Activated CD4-positive, alpha-beta T cell treated with anti-CD3 and anti-CD28 coated beads, Interleukin-2, amount 10 ng/mL, durations not matched to agents 24 days and 14 days (primary cell): ENCODE data around the gene SORCS2. TPM values are rescaled to one million over a fixed set of nuclear protein-coding genes. Genes with fewer than 3 reads are reported as not detected.

ENCODE experiments used
- DNase-seq: peaks from one replicate; pipeline ENCODE4 v3.0.0; 2022
- H3K27ac Mint-ChIP-seq: one replicate; pipeline ENCODE4 v1.8.0; 2022; ENCODE audit warnings: mild to moderate bottlenecking, mixed read lengths
- H3K27me3 Mint-ChIP-seq: one replicate; pipeline ENCODE4 v1.8.0; 2022; ENCODE audit warnings: mixed read lengths
- H3K36me3 Mint-ChIP-seq: one replicate; pipeline ENCODE4 v1.8.0; 2022; ENCODE audit warnings: low read depth, mild to moderate bottlenecking, mixed read lengths
- H3K4me1 Mint-ChIP-seq: one replicate; pipeline ENCODE4 v1.8.0; 2021; ENCODE audit warnings: mixed read lengths
- H3K4me3 Mint-ChIP-seq: one replicate; pipeline ENCODE4 v1.8.0; 2022; ENCODE audit warnings: mild to moderate bottlenecking, moderate library complexity, mixed read lengths
- H3K9me3 Mint-ChIP-seq: one replicate; pipeline ENCODE4 v1.8.0; 2021; ENCODE audit warnings: mixed read lengths
- intact Hi-C: fragments of 100-400 bp; cut with micrococcal nuclease; formaldehyde crosslinking; loops from one replicate; pipeline ENCODE4 v1.15.1; 2023
- total RNA-seq: library from RNA; stranded (reverse); gene quantifications from 2 replicates; pipeline ENCODE4 v1.2.3, GENCODE V29; 2022

The SORCS2 gene
- total RNA-seq, 1 donor from 2014 or later = not detected

GRCh38 chr4:7302781-7303404, 110.6 kb downstream of the SORCS2 start:
- no peaks in the 10 kb centered on the region for H3K27me3 Mint-ChIP-seq
- DNase-seq = no peak
- no peaks in the 10 kb centered on the region for H3K36me3 Mint-ChIP-seq
- no peaks in the 10 kb centered on the region for H3K9me3 Mint-ChIP-seq
- H3K27ac Mint-ChIP-seq = no peak overlapping the region
- intact Hi-C loops = no loop called here
- H3K4me3 Mint-ChIP-seq = no peak overlapping the region
- no peaks in the 10 kb centered on the region for H3K4me1 Mint-ChIP-seq

GRCh38 chr4:7303561-7303960, 111.2 kb downstream of the SORCS2 start:
- H3K27me3 Mint-ChIP-seq = no peaks in the 10 kb centered on the region
- no peaks in the 10 kb centered on the region for H3K36me3 Mint-ChIP-seq
- no peak overlapping the region for H3K27ac Mint-ChIP-seq

GRCh38 chr4:7304436-7304835, 112.1 kb downstream of the SORCS2 start:
- Mint-ChIP-seq H3K36me3 (no peaks in the 10 kb centered on the region), H3K4me1 (no peaks in the 10 kb centered on the region), H3K27ac (no peak overlapping the region), H3K27me3 (no peaks in the 10 kb centered on the region), H3K9me3 (no peaks in the 10 kb centered on the region), H3K4me3 (no peak overlapping the region)
- no peak for DNase-seq
- intact Hi-C loops = no loop called here

More at GRCh38 chr4:7303561-7303960, 111.2 kb downstream of the SORCS2 start:
- Mint-ChIP-seq H3K9me3 (no peaks in the 10 kb centered on the region), H3K4me3 (no peak overlapping the region), H3K4me1 (no peaks in the 10 kb centered on the region)
- intact Hi-C loops = no loop called here
- no peak for DNase-seq

DNA sequence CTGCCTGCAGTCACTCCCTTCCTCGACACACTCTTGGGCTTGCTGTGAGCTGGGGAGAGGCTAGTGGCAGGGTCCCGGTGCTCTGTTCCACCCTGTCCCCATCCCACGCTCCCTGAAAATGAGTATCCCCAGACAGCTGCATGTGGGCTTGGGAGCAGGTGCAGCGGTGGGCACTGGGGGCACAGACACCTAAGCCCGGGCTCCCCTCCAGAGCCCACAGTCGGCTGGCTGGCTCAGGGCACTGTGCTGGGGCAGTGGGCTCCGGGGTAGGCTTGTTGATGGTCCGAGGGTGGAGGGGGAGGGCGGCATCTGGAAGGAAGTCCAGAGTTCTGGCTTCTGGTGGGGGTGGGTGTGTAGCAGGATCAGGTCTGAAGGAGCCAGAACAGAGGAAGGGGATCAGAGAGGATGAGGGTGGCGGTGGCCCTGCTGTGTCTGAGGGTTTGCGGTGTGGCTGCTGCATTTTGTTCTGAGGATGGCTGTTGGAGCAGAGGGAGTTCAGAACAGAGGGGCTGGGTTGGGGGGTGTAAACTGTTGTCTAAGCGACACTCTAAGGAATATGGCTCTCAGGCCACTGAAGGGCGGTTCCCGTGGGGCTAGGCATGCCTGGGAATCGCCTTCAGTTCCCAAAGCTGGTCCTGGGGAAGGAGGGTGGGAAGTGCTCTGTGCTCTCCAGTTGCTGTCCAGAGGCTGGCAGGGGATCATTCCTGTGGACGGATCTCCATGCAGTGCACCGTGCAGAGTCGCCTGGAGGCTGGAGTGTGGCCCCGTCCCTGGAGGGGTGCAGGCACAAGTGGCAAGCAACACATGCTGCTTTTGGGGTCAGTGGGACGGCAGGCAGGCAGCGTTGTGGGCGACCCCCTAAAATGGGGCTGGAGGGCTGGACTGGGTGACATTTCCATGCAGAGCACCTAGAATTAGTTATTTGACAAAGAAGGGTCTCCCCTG, 114.0 kb downstream of the SORCS2 start:
- no peak for DNase-seq
- no peaks in the 10 kb centered on the region for H3K27me3 Mint-ChIP-seq
- no peaks in the 10 kb centered on the region for H3K36me3 Mint-ChIP-seq
- no peak overlapping the region for H3K27ac Mint-ChIP-seq
- no peaks in the 10 kb centered on the region for H3K4me1 Mint-ChIP-seq
- intact Hi-C loops = no loop called here
- H3K4me3 Mint-ChIP-seq = no peak overlapping the region
- no peaks in the 10 kb centered on the region for H3K9me3 Mint-ChIP-seq

DNA sequence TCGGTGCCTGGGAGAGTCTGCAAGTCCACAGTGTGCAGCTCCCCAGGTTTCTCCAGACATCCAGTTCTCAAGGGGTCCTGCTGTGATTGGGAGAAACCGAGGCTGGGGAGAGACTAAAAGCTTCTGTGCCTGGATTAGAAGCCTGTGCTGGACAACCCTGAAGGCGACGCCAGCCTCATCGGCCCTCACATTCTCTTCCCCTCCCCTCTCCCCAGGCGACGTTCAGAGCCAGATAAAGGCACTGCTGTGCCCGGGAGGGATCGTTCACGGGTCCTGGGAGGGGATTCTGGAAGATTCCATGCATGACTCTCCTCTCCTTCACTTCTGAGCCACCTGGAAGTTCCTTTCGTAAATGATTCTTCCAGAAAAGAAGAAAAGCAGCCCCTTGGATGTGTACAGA, 114.6 kb downstream of the SORCS2 start:
- Mint-ChIP-seq H3K27me3 (no peaks in the 10 kb centered on the region), H3K9me3 (no peaks in the 10 kb centered on the region), H3K4me3 (no peak overlapping the region), H3K36me3 (no peaks in the 10 kb centered on the region), H3K4me1 (no peaks in the 10 kb centered on the region), H3K27ac (no peak overlapping the region)
- no peak for DNase-seq
- intact Hi-C loops = no loop called here

GRCh38 chr4:7307394-7308099, 115.2 kb downstream of the SORCS2 start:
- no peaks in the 10 kb centered on the region for H3K36me3 Mint-ChIP-seq
- H3K27ac Mint-ChIP-seq = no peak overlapping the region
- no peaks in the 10 kb centered on the region for H3K4me1 Mint-ChIP-seq
- H3K27me3 Mint-ChIP-seq = no peaks in the 10 kb centered on the region
- H3K9me3 Mint-ChIP-seq = no peaks in the 10 kb centered on the region
- no peak overlapping the region for H3K4me3 Mint-ChIP-seq
- intact Hi-C loops = no loop called here
- no peak for DNase-seq

DNA sequence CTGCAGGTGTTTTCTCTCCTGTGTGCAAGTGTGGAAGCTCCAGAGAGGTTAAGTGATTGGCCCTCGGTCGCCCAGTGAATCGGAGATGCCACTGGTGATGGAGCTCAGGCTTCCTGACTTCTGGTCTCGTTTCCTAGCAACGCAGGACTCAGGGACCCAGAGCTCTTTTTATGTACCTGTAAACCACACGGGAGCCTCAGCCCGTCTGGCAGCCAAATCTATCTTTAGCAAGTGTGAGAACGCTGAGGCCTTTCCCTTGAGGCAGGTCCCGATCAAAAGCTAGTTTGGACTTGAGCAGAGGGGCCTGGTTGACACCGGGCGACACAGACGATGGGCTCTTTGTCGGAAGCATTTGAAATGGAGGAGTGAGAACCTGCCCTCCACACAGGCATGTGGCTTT, 116.8 kb downstream of the SORCS2 start:
- Mint-ChIP-seq H3K9me3 (no peaks in the 10 kb centered on the region), H3K4me1 (no peaks in the 10 kb centered on the region), H3K27me3 (no peaks in the 10 kb centered on the region), H3K4me3 (no peak overlapping the region), H3K36me3 (no peaks in the 10 kb centered on the region), H3K27ac (no peak overlapping the region)
- DNase-seq = no peak
- intact Hi-C loops = no loop called here

DNA sequence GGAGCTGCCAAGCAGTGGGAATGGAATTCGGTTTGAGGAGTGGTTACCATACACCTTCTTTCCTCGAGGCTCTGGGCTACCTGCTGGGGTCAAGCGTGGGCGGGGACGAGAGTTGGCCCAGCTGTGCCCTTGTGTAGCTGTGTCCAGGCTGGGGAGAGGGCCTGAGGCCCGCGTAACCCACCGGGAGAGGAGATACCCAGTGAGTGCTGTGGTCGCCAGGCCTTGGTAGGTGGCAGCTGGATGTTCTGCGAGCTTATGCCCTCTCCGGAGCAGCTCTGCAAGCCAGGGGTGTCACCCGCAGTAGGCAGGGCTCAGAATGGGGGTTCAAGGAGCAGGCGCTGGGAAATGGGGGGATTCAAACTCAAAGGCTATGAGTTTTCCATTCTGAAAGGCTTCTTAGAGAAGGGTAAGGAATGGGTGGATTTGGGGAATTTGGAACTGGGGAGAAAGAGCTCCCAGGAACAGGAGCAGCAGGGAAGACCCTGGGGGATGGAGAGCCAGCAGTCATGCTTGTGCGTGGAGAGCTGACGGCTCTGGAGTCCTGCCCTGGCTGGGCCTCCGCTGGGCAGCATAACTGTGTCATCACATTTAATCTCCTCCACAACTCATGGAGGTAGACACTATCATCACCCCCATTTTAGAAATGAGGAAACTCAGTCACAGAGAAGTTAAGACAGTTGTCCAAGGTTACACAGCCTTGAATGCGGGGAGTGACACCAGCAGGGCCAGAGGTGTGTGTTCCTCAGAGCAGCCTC, 117.5 kb downstream of the SORCS2 start:
- H3K4me1 Mint-ChIP-seq = no peaks in the 10 kb centered on the region
- no peak overlapping the region for H3K4me3 Mint-ChIP-seq
- H3K27me3 Mint-ChIP-seq = no peaks in the 10 kb centered on the region
- no peak for DNase-seq
- no peak overlapping the region for H3K27ac Mint-ChIP-seq
- H3K9me3 Mint-ChIP-seq = no peaks in the 10 kb centered on the region
- no peaks in the 10 kb centered on the region for H3K36me3 Mint-ChIP-seq
- intact Hi-C loops = no loop called here

GRCh38 chr4:7310451-7310850, 118.1 kb downstream of the SORCS2 start:
- no peak overlapping the region for H3K4me3 Mint-ChIP-seq
- H3K27me3 Mint-ChIP-seq = no peaks in the 10 kb centered on the region
- H3K27ac Mint-ChIP-seq = no peak overlapping the region
- H3K4me1 Mint-ChIP-seq = no peaks in the 10 kb centered on the region
- intact Hi-C loops = no loop called here
- H3K9me3 Mint-ChIP-seq = no peaks in the 10 kb centered on the region
- no peak for DNase-seq
- H3K36me3 Mint-ChIP-seq = no peaks in the 10 kb centered on the region

- intact Hi-C loops = no loop called here
- H3K9me3 Mint-ChIP-seq = no peaks in the 10 kb centered on the region
- no peaks in the 10 kb centered on the region for H3K36me3 Mint-ChIP-seq
- no peak for DNase-seq
- no peak overlapping the region for H3K27ac Mint-ChIP-seq
- H3K4me3 Mint-ChIP-seq = no peak overlapping the region
- no peaks in the 10 kb centered on the region for H3K4me1 Mint-ChIP-seq
- no peaks in the 10 kb centered on the region for H3K27me3 Mint-ChIP-seq
These were observed 118.9 kb downstream of the SORCS2 start for GRCh38 chr4:7311205-7311604.

DNA sequence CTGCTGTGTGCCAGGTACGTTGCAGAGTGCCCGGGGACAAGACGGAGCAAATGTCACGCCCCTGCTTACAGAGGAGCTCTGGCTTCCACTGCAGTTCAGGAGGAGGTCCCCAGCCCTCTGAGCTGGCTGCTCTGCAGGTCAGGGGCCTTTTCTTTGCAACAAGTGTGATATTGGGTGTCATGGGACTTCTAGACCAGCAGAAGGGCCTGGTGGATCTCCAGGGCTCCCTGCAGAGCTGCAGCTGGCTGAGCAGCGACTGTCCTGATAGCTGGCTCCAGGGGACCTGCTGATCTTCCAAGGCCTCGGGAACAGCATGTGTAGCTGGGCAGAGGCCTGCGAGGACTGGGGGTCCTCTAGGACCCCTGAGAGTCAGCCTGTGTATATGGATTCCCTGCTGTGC, 120.4 kb downstream of the SORCS2 start:
- intact Hi-C loops = no loop called here
- Mint-ChIP-seq H3K9me3 (no peaks in the 10 kb centered on the region), H3K36me3 (no peaks in the 10 kb centered on the region), H3K27ac (no peak overlapping the region), H3K4me1 (no peaks in the 10 kb centered on the region), H3K27me3 (no peaks in the 10 kb centered on the region), H3K4me3 (no peak overlapping the region)
- no peak for DNase-seq

DNA sequence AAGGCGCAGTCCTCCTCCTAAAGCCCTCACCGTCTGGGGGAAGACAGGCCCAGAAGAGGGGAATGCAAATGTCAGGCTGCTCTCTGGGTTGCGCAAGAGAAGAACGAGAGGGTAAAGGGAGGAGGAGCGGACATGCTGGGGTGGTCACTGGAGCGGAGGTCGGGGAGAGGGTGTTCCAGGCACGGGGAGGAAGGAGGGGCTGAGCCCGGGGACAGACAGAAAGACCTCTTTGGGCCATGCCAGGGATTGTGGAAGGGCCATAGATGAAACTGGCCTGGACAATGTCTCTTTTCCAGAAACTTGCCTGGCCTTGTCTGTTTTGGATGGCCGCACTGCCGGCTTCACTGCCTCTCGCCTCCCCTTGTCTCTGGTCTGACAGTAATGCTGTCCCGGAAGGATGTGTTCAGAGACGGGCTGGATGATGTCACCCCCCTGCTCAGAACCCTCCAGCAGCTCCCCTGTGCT, 121.0 kb downstream of the SORCS2 start:
- H3K36me3 Mint-ChIP-seq = no peaks in the 10 kb centered on the region
- H3K27me3 Mint-ChIP-seq = no peaks in the 10 kb centered on the region
- H3K4me3 Mint-ChIP-seq = no peak overlapping the region
- no peaks in the 10 kb centered on the region for H3K4me1 Mint-ChIP-seq
- no peak for DNase-seq
- intact Hi-C loops = no loop called here
- H3K9me3 Mint-ChIP-seq = no peaks in the 10 kb centered on the region
- H3K27ac Mint-ChIP-seq = no peak overlapping the region

DNA sequence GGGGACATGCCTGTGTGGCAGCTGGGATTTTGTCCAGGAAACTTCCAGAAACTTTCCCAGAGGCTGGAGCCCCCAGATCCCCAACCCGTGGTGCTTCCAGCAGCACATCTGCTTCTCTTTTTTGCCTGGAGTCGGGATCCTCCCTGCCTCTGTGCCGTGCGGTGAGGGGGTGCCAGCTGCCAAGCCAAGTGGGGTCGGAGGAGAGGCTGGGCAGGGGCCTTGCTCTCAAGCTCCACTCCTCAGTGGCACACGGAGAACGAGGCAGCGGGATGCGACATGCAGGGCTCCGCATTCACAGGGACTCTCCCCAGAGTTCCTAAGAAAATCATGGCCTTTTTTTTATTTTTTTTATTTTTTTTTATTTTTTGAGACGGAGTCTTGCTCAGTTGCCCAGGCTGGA, 121.7 kb downstream of the SORCS2 start:
- Mint-ChIP-seq H3K27me3 (no peaks in the 10 kb centered on the region), H3K27ac (no peak overlapping the region), H3K4me1 (no peaks in the 10 kb centered on the region), H3K36me3 (no peaks in the 10 kb centered on the region), H3K9me3 (peaks cover 3% of the 10 kb centered on the region), H3K4me3 (no peak overlapping the region)
- intact Hi-C loops = no loop called here
- DNase-seq = no peak
